Osteocyte (in vitro differentiated cells): Measurements from ENCODE around the gene UBASH3B. TPM values are rescaled to one million over a fixed set of nuclear protein-coding genes. Genes with fewer than 3 reads are reported as not detected.

ENCODE experiments used
- DNase-seq: peaks from one replicate; pipeline ENCODE4 v3.0.0; 2021; ENCODE audit warnings: mixed read lengths; ENCODE audit not compliant: unreplicated experiment; ENCODE audit errors: extremely low spot score
- H3K27ac Mint-ChIP-seq: one replicate; pipeline ENCODE4 v1.8.0; 2021; ENCODE audit warnings: mild to moderate bottlenecking, mixed read lengths; ENCODE audit not compliant: unreplicated experiment
- H3K27me3 Mint-ChIP-seq: one replicate; pipeline ENCODE4 v1.8.0; 2021; ENCODE audit warnings: mixed read lengths; ENCODE audit not compliant: unreplicated experiment
- H3K36me3 Mint-ChIP-seq: one replicate; pipeline ENCODE4 v1.8.0; 2021; ENCODE audit warnings: mixed read lengths; ENCODE audit not compliant: unreplicated experiment
- H3K4me1 Mint-ChIP-seq: one replicate; pipeline ENCODE4 v1.8.0; 2021; ENCODE audit warnings: mixed read lengths; ENCODE audit not compliant: unreplicated experiment
- H3K4me3 Mint-ChIP-seq: one replicate; pipeline ENCODE4 v1.8.0; 2021; ENCODE audit warnings: mild to moderate bottlenecking, moderate library complexity, mixed read lengths; ENCODE audit not compliant: unreplicated experiment
- H3K9me3 Mint-ChIP-seq: one replicate; pipeline ENCODE4 v1.8.0; 2021; ENCODE audit warnings: mixed read lengths; ENCODE audit not compliant: unreplicated experiment
- total RNA-seq: library from RNA; stranded (reverse); gene quantifications from 2 replicates; pipeline ENCODE4 v1.2.1, GENCODE V29; 2021
- TF ChIP-seq, protein P1 (sequence below): fragments of 200-600 bp; sonication (generic); IDR thresholded peaks from 2 replicates; pipeline ENCODE4 v1.5.0; 2021; ENCODE audit warnings: antibody characterized with exemption, mild to moderate bottlenecking, moderate library complexity

The UBASH3B gene
- total RNA-seq, 1 donor from 2014 or later, result 43.5 TPM

DNA sequence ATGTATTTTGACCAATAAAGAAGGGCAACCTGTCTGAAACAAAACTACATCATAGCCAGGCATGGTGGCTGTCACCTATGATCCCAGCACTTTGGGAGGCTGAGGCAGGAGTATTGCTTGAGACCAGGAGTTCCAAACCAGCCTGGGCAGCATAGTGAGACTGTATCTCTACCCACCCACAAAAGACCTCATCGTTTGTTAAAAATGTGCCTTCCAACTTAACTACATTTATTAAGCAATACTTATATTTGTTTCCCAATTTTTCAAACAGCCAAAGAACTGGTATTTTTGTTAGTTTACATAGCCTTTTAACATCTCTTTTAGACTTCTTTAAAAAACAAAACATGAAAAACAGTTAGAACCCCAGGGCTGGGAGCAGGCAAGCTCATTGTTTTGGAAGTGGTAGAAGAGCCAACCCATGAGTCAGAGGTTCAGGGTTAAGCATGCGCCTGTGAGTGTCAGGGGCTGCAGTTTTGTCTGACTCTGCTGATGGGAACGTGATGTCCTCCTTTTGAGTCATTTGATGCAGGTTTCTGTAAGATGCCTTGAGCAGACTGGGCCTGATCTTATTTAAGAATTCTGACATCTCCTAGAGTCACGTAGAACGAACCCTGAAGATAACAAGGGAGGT is 128.9 kb downstream of the UBASH3B start:
- Mint-ChIP-seq H3K4me1 (peaks cover 40% of the 10 kb centered on the region), H3K27me3 (no peaks in the 10 kb centered on the region), H3K9me3 (no peaks in the 10 kb centered on the region), H3K4me3 (peak overlapping the region; percentile 2), H3K27ac (peak overlapping the region; percentile 83), H3K36me3 (peaks cover 10% of the 10 kb centered on the region)
- DNase-seq, result no peak
- TF ChIP-seq, protein P1, sequence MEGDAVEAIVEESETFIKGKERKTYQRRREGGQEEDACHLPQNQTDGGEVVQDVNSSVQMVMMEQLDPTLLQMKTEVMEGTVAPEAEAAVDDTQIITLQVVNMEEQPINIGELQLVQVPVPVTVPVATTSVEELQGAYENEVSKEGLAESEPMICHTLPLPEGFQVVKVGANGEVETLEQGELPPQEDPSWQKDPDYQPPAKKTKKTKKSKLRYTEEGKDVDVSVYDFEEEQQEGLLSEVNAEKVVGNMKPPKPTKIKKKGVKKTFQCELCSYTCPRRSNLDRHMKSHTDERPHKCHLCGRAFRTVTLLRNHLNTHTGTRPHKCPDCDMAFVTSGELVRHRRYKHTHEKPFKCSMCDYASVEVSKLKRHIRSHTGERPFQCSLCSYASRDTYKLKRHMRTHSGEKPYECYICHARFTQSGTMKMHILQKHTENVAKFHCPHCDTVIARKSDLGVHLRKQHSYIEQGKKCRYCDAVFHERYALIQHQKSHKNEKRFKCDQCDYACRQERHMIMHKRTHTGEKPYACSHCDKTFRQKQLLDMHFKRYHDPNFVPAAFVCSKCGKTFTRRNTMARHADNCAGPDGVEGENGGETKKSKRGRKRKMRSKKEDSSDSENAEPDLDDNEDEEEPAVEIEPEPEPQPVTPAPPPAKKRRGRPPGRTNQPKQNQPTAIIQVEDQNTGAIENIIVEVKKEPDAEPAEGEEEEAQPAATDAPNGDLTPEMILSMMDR, result no peak

DNA sequence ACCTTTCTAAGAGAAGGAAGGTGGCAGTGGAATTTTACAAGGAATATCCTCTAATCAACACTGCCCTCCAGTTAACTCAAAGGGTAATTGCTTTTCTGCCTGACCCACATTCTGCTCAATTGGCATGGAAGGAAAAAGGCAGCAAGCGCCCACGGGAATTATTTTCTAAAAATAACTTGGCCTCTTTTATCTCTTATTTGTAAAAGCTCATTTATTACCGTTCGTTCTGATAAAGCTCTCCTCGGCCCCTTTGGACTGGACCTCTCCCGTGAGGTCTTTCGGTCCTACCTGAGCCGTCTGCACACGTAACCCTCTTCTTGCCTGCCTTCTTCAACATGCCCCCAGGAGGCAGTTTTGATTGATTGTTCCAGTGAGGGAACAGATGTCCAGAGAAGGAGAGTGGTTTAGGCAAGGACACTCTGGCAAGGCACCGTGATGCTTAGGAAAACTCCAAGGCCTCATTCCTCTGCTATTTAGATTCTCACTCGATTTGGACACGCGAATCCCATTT is 129.6 kb downstream of the UBASH3B start:
- H3K4me3 Mint-ChIP-seq, result no peak overlapping the region
- DNase-seq, result no peak
- H3K9me3 Mint-ChIP-seq, result no peaks in the 10 kb centered on the region
- no peaks in the 10 kb centered on the region for H3K27me3 Mint-ChIP-seq
- peaks cover 44% of the 10 kb centered on the region for H3K4me1 Mint-ChIP-seq
- TF ChIP-seq, protein P1, result peak; percentile 23
- peaks cover 9% of the 10 kb centered on the region for H3K36me3 Mint-ChIP-seq
- peak overlapping the region; percentile 83 for H3K27ac Mint-ChIP-seq

DNA sequence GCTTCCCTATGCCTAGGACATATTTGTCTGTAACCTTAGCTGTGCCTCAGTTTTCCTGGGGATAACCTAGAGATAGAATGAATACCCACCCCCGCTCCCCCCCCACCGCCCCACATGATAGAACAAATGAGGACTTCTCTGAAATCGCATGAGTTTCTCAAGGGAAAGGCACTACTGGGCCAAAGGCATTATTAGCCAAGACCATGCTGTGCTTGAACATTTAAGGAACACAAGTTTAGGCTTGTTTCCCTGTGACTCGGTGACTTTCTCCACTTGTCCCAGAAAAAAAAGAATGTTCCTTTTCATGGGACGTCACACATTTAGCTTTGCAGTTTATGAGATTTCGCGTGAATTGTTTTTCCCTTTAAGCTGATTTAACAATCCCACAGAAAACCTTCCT is 131.4 kb downstream of the UBASH3B start:
- TF ChIP-seq, protein P1, result no peak
- DNase-seq, result no peak
- Mint-ChIP-seq H3K4me1 (peaks cover 48% of the 10 kb centered on the region), H3K4me3 (no peak overlapping the region), H3K27ac (no peak overlapping the region), H3K36me3 (peaks cover 9% of the 10 kb centered on the region), H3K27me3 (no peaks in the 10 kb centered on the region), H3K9me3 (no peaks in the 10 kb centered on the region)

DNA sequence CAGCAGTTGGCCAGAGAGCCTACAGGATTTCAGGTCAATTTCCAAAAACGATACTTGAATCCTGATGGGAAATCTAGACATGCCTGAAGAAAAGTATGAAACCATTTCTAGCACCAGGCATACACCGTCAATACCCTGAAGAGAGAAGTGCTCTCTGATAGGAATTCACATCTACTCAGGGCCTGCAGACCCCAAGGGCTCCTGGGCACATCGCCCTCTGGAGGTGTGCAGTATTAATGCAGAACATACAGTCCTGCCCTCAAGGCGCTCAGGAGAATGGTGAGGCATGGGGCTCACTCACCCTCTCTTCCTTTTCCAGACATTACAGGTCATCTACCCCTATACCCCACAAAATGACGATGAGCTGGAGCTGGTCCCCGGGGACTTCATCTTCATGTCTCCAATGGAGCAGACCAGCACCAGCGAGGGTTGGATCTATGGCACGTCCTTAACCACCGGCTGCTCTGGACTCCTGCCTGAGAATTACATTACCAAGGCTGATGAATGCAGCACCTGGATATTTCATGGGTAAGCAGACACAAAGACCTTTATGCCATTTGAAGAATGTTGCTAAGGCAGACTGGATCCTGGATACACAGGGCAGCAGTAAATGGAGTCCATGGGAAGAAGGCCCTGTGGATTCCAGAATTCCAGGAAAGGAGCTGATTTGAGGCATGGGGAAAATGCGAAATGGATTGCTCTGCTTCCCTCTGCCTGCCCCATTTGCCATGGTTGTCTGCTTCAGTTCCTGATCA is 133.4 kb downstream of the UBASH3B start:
- TF ChIP-seq, protein P1, result peak; percentile 14
- no peaks in the 10 kb centered on the region for H3K27me3 Mint-ChIP-seq
- no peak overlapping the region for H3K4me3 Mint-ChIP-seq
- peaks cover 7% of the 10 kb centered on the region for H3K36me3 Mint-ChIP-seq
- no peaks in the 10 kb centered on the region for H3K9me3 Mint-ChIP-seq
- peaks cover 41% of the 10 kb centered on the region for H3K4me1 Mint-ChIP-seq
- DNase-seq, result no peak
- peak overlapping the region; percentile 85 for H3K27ac Mint-ChIP-seq

DNA sequence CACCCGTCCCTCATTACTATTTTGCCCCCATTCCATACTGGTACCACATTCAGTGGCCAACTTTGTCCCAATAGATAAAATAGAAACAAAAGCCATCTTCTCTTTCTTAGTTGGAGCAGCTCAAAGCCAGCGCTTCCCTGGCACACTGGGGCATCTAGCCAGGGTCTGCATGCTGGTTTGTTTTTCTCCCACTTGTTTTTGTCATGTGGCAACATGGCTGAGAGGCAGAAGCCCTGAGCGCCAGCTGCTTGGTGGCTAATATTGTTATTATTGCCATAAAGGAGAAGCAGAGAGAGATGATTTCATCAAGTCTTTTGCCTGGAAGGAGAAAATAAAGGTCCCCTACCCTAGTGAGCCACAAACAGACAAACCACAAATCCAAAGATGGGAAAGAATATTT is 134.4 kb downstream of the UBASH3B start:
- TF ChIP-seq, protein P1, result no peak
- Mint-ChIP-seq H3K4me3 (no peak overlapping the region), H3K27ac (peak overlapping the region; percentile 85), H3K27me3 (no peaks in the 10 kb centered on the region), H3K4me1 (peaks cover 32% of the 10 kb centered on the region), H3K9me3 (no peaks in the 10 kb centered on the region), H3K36me3 (peaks cover 10% of the 10 kb centered on the region)
- no peak for DNase-seq
